HG03520 (cell line): ENCODE data around the gene AGER.
A peak's percentile ranks its signal among the peaks of the same experiment; 100 is the strongest.
"Not testable (repeated sequence)": the region's sequence is repeated elsewhere in the genome, so short reads cannot be mapped to it uniquely, and the experiment has no call there.

Experiments
- ATAC-seq: cut with Tn5 transposase; IDR thresholded peaks from one replicate; pipeline ENCODE4 v1.9.1; 2021; ENCODE audit warnings: mild to moderate bottlenecking, moderate library complexity; ENCODE audit not compliant: unreplicated experiment

Gene AGER

GRCh38 chr6:32200711-32201475 is 16.8 kb upstream of the AGER start:
- no peak for ATAC-seq

GRCh38 chr6:32198866-32199265 is 14.8 kb upstream of the AGER start:
- ATAC-seq = no peak

- ATAC-seq = no peak
Measured at GRCh38 chr6:32198345-32198696, 14.3 kb upstream of the AGER start.

- no peak for ATAC-seq
Measured at GRCh38 chr6:32196682-32197616, 12.9 kb upstream of the AGER start.

- peak; percentile 13 for ATAC-seq
Measured at GRCh38 chr6:32195902-32196681, 12.0 kb upstream of the AGER start.

- peak; percentile 71 for ATAC-seq
Measured at GRCh38 chr6:32195652-32195901, 11.5 kb upstream of the AGER start.

DNA sequence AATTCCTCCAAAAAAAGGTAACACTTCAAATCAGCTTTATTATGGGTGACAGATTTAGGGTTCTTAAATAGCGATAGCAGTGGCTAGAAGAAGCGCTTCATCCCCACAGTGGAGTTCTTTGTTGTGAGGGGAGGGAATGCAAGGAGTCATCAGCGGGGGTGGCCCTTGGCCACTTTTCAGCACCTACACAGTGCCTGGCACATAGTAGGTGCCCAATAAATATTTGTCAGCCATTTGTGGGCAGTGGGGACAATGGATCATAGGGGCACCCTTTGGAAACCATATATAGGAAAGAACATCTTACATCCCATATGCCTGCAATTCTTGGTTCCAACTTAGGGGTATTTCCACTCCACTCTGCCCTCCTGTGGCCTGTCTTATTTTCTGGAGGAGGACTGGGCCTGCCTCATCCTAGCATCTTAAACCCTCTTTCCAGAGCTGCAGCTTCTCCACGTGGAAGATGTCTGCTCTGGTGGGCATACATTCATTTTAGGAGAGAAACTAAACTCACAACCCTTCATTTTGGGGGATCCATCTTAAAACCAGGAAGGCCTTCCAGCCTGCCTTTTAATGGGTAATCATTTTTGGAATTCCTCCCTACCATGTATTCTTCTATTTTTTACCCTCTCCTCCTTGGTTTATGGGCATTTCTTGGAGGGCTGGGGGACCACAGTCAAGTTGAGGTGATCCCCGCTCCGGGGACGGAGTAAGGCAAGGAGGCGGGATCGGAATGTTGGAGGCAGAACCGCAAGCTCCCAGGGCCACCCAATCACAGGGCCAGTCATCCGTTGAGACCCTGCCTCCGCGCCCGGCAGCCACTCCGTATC is 11.0 kb upstream of the AGER start:
- ATAC-seq = no peak

DNA sequence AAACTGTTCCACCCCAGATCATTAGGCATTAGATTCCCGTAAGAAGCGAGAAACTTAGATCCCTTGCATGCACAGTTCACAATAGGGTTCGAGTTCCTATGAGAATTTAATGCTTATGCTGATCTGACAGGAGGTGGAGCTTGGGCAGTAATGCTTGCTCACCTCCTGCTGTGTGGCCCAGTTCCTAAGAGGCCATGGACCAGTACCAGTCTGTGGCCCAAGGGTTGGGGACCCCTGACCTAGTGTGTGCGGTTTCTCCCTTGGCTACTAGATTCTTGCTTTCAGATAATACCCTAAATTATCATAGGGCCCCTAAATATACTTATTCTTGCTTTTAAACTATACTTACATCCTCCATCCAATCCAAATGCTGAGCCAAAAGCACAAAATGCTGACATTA is 10.3 kb upstream of the AGER start:
- no peak for ATAC-seq

GRCh38 chr6:32193096-32193495 is 9.0 kb upstream of the AGER start:
- ATAC-seq = not testable (repeated sequence)

DNA sequence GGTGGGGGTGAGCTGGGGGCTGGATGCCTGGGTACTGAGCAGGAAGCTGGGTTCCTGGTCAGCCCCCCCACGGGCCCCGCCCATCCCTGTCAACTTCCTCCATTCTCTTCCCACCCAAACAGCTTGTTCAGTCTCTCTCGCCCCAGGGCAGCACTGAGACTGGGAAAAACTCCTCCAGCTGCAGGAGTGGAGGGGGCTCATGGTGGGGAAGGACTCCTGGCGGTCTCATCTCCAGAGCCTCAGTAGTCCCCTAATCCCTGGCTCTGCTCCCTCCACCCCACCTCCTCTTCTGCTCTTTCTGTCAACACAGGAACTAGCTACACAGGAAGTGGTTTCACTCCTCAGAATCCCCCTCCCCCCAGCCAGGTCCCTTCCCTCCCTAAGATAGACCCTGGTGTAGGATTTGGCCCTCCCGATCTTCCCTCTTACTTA is 8.6 kb upstream of the AGER start, which contains the start of gene GPSM3:
GPSM3 (minus strand) TSS at position 36 of the 432 bp plus-strand sequence. CDS start 130 bp downstream, outside the sequence.
- ATAC-seq = no peak

GRCh38 chr6:32191696-32192607 is 7.9 kb upstream of the AGER start:
- no peak for ATAC-seq

- no peak for ATAC-seq
Measured at GRCh38 chr6:32190911-32191677, 7.0 kb upstream of the AGER start.

GRCh38 chr6:32190054-32190851 is 6.2 kb upstream of the AGER start, which contains the start of gene PBX2:
TSS of gene PBX2 (minus strand) at chr6:32190202. CDS start at chr6:32189915, 287 bp downstream.
- peak; percentile 35 for ATAC-seq

DNA sequence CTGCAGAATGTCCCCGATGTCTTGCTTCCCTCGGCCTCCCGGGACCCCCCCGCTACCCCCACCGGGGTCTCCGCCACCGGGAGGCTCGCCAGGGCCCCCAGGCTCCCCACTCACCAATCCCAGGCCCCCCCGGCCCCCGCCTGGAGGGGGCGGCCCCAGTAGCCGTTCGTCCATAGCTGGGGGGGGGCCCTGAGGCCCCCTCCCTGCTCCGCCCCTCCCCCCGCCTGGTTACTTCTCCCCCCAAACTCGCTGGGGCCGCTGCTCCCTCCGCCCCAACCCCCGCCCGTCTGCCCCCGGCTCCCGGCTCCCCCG is 5.6 kb upstream of the AGER start:
- no peak for ATAC-seq

- no peak for ATAC-seq
Measured at GRCh38 chr6:32189069-32189741, 5.2 kb upstream of the AGER start.

DNA sequence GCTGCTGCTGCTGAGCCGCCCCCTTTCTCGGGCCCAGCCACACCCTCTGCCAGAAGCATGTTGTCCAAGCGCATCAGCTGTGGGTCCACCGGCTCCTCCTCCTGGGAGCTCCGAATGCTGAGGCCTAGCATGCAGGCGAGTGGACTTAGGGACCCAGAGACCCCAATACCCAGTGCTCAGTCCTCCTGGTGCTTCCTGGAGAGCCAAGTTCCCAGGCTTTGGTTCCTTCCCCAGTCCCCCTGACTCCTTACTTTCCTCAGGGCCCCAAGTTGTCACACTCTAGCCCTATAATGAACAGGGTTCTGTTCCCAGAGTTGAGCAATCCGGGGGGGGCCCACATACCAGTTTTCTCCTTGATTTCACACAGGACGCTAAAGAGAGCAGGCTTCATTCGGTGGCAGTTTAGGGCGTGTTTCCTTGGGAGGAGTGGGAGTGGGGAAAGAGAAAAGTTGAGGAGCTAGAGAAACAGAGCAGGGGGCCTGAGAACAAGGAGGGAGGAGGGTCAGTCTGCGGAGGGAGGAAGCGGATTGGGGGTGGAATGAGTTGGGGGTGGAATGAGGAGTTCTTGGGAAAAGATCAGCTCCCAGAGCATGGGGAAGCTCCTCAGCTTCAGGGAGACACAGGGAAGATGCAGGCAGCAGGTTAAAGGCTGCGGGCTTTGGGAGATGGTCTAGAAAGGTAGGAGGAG is 4.5 kb upstream of the AGER start:
- no peak for ATAC-seq
